Activated CD4-positive, alpha-beta T cell treated with anti-CD3 and anti-CD28 coated beads, Interleukin-2, amount 50 U/mL, for 24 hours (primary cell): ENCODE data around the gene FCN2.

ENCODE experiments used
- DNase-seq, 2 donors: peaks; one replicate each; pipeline ENCODE4 v3.0.0-alpha.2; 2020; ENCODE audit warnings: low read depth in 1 of 2, low spot score in 1 of 2

FCN2 gene

DNA sequence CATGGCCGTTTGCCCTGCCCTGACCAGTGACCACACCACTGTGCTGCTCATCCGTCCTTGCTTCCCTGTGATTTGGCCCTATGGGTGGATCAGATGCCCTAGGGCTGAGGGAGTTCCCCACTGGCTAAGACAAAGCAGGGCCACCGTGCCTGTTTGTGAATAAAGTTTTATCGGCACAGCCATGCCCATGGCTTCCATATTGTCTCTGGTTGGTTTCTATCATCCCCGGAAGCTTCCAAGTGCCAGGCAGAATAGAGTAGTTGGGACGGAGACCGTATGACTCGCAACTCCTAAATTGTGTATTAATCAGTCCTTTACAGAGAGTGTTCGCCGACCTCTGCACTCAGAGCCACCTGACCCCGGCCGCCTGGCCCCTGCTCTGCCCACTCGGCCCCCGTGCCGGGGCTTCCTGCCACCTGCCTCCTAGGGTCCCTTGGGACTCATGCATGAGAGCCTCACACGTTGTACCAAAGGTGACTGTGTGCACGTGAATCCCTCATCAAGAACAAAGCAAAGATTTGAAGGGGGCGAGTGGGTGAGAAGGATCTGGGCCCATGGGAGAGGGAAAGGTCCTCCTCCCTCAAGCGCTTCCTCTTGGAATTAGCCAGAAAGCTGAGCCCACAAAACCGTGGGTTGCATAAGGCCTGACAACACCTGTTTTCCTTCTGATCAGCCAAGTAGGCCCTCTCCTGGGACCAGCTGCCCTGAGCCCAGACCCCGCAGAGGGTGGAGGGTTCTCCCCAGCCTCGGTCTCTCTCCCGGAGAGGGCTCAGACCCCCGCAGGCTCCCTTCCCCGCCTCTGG lies 11.7 kb upstream of the FCN2 start:
- DNase-seq, result no peak

DNA sequence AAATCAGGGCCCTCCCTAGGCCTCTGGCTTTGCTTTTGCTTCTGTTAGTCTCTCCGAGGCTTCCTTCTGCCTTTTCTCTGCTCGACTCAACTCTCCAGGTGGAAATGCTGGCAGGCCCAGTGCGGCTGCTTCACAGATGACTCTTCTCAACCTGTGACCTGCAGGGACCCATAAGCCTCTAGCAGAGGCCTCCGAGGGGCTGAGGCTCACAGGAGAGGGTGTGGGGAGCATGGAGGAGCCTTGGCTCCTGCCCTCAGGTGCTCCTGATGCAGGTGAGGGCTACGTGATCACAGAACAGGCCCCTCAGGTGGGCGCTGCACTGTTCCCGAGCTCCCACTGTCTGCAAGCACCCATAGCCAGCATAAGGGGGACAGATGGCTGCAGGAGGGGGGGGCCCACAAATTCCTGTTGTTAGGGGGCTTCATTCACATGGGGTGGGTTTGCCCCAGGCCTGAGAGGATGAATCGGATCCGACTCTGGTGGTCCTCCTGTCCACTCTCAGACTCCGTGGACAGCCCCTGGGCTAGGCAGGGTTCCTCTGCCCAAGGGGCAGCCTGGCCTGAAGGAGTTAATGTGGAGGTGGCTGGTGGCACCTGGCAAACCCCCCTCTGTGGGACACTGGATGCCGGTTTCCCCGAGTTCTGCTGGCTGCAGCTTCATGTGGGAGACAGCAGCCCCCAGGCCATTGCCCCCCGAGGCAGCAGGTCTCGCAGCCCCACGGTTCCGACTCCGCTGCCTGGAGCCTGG lies 10.9 kb upstream of the FCN2 start:
- DNase-seq, result no peak

DNA sequence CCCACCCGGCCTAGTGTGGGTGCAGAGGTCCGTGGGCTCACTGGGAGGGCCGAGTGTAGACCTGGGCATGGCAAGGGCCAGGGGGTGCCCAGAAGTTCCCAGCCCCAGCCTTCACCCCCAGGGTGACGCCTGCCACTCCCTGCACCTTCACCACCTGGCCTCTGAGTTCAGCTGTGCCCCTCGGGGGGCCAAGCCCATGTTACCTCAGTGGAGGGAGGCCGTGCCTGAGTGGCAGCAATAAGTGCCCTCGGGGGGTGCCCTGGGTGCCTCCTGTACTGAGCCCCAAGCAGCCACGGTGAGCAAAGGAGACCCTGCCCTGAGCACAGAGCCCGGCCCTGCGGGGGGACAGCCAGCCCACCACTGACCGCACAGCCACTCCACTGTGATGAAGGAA lies 10.3 kb upstream of the FCN2 start:
- DNase-seq, result no peak

DNA sequence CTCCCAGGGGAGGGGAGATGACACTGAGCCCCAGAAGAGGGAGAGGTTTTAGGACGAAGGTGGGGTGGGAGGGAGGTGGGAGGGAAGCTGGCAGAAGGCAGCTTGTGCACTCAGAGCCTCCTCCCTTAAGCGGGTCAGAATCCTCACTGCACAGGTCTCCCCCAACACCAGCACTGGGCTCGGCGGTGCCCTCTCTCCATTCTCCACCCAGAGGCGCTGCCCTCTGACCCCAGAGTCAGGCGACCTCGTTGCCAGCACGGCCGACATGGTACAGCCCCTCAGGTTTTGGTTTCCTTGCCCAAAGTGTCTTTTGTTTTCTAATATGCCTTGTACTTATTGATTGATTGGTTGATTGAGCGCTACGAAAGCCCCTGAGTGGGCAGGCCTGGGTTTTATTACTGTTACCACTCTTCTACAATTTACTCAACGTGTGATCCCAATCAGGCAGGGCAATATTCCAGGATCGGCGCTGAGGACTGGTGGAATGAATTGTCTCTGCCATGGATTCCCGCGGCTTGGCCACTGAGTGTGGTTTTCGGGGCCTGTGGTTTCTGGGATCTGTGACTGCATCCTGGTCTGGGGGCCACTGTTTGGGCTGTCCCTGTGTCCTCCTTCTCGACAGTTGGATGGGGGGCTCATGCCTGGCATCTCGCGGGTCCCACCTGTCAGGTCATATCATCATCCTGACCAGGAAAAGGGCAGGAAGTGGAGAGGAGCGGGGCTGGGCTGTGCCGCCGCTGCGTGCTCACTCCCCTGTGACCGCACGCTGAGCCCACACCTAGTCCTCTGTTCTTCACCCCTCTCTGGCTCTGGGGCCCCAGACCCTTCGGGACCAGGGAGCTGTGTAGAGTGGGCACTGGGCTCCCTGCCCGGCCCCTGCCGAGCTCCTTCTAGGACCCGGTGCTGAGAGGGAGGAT lies 9.6 kb upstream of the FCN2 start:
- no peak for DNase-seq

DNA sequence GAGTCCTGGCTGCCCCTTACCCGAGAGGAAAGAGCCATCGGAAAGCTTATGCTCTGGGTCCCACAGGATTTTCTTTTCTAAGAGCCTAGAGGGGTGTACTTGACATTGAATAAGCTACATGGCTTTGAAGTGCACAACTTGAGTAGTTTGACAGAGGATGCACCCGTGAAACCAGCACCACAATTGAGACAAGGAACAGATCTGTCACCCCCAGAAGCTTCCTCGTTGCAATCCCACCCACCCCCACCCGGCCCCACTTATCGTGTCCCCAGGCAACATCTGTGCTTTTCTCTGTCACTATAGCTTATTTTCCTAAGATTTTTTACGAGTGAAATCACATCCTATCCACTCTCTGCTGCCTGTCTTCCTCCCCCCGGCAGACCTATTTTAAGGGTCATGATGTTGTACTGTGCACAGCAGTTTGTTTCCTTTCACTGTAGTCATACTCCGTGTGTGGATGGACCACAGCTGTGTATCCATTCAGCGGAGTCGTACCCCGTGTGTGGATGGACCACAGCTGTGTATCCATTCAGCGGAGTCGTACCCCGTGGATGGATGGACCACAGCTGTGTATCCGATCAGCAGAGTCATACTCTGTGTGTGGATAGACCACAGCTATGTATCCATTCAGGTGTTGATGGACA lies 8.8 kb upstream of the FCN2 start:
- DNase-seq, result no peak

DNA sequence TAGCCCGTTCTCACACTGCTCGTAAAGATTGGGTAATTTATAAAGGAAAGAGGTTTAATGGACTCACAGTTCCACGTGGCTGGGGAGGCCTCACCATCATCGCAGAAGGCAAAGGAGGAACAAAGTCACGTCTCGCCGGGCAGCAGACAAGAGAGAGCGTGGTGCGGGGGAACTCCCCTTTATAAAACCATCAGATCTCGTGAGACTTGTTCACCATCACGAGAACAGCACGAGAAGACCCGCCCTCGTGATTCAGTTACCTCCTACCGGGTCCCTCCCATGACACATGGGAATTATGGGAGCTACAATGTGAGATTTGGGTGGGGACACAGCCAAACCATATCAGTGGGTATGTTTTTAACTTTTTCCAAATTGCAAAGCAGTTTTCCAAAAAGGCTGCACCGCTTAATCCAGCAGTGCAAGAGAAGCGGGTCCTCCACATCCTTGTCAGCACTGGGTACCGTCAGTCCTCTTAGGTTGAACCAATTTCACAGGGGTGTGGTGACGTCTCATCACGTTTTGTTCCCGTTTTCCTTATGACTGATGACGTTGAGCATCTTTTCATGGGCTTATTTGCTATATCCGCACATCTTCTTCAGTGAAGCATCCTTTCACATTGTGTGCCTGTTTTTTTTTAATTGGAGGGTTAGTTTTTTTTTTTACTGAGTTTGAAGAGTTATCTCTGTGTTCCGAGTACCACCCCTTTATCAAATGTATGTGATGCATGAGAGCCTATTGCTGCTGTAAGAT lies 8.0 kb upstream of the FCN2 start:
- no peak for DNase-seq

DNA sequence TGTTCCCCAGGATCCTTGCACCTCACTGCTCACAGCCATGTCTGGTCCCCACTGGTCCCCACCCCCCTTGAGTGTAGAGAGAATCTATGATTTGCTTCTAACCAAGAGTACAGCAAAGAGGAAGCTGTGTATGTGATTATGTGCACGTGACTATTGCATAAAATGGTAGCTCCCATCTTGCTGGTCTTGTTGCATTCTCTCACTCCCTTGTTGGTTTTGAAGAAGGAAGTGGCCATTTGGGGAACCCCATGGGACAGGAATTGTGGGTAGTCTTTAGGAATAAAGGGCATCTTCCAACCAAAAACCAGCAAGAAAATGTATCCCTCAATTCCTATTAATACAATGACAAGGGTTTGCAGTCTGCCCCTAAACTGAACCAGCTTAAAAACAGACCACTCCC lies 5.2 kb upstream of the FCN2 start:
- no peak for DNase-seq

DNA sequence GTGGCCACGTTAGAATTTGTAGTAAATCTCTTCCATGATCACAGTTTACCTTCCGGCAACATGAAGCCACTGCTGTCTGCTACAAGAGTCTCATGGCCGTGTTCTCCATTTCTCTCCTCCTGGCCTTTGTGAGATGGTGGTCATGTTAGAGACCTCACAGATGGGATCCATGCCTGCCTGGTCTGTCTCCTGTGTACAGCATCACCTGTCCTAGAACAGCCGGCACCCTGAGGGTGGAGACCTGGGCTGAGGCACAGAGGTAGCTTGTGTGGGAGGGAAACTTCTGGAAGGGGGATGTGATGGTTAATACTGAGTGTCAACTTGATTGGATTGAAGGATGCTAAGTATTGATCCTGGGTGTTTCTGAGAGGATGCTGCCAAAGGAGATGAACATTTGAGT lies 3.1 kb upstream of the FCN2 start:
- DNase-seq, result no peak

DNA sequence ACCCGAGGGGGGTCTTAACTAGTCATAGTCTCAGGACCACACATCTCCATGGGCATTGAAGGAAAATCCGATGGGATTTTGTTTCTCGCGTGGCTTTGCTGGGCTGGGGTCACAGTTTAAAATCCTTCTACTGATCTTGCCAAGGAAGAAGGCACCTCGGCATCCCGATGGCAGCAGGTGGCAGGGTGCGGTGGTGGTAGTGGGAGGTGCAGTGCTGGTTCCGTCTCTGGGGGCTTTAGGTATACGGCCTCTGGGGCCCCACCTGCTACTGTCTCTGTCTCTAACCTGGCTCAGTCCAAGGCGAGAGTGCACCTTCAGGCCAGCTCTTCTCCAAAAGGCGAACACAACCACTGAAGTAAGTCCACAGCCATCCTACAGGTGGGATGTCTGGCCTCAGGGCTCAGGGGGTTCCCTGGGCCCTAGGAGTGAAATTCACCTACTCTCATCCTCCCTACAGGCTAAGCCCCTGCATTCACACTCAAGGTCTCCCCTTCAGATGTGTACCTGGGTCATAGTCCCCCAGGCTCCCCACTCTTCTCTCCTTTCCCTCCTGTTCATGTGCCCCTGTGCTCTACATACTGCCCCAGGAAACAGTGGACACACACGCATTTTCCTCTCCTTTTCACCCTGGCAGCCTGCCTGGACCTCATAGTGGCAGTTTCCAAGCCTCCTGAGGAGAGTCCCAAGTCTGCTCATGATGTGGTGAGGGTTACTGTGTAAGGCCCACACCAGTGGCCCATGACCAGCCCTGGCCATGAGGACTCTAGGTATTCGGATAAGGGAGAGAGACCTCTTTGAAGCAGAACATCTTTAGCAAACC lies 736 bp upstream of the FCN2 start:
- DNase-seq, result no peak

DNA sequence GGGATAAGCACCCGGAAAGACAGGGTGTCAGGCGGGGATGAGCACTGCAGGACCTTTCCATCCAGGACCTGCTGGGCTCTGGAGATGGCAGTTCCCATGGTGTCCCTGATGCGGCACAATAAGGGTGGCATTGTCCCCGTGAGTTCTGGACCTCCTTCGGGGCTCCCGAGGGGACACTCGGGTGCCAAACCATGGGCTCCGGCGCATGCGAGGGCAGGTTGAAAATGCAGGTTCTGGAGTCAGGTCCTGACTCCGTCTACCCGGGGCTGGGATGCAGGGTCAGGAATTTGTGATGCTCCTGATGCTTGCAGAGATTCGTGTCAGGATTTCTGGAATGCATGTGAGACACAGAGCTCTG lies 682 bp downstream of the FCN2 start:
- DNase-seq, result no peak

DNA sequence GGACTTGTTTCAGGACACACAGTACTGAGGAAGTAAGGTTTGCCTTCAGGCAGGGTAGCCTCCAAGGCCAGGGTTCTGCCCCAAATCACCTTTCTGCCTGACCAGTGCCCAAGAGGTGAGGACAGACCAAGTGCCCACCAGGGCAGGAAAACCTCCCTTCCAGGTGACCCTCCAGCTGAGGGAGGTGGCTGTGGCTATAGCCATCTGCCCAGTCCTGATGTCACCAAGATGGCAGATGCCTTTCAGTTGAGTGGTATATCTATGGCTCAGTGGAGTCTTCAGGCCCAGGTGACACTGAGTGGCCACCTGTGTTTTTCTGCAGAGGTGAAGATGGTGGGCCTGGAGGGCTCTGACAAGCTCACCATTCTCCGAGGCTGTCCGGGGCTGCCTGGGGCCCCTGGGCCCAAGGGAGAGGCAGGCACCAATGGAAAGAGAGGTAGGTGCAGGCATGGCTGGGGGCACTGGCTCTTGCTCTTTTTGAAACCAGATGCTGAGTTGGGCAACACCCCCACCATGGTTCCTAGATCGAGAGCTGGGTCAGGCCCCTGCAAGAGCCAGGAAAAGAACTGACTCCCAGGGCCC lies 1.7 kb downstream of the FCN2 start:
- no peak for DNase-seq

DNA sequence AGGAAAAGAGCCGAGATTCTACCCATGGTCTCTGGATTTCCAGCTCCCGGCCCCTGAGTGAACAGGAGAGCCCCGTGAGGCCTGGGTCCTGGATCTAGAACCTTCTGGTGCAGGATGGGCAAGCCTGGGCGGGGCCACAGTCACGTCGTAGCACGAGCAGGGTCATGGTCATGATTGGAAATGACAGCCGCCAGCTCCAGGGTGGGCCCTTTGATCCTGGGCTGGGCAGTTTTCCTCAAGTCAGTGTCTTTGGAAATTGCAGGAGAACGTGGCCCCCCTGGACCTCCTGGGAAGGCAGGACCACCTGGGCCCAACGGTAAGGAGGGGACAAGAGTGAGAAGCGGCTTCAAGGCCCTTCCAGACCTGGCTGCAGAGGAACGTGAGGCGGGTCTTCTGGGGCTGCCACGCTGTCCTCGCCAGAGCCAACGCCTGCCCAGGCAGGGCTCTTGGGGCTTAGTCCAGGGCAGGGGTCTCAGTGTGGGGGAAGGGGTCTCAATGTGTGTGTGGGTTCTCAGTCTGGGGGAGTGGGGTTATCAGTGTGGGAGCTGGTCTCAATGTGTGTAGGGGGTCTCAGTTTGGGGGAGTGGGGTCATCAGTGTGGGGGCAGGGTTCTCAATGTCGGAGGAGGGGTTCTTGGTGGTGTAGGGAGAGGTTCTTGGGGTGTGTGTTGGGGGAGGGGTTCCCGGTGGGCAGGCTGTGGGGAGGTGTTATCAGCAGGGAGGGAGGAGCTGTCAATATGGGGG lies 2.6 kb downstream of the FCN2 start:
- DNase-seq, result no peak

DNA sequence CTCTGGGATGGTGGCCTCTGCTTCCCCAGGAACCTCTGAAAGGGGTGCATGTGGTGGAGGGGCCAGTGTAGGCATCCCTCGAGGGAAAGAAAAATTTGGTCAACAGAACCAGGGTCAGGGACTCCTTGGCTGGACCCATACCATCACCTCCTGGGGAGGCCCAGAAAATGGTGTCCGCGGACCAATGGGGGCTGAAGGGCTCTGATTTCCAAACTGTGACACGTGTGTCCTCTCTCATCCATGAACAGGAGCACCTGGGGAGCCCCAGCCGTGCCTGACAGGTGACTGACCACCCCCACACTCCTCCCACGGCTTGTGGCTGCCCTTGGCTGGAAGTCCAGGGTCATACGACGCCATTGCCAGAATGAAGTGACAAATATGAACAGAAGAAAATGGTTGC lies 3.9 kb downstream of the FCN2 start:
- no peak for DNase-seq

DNA sequence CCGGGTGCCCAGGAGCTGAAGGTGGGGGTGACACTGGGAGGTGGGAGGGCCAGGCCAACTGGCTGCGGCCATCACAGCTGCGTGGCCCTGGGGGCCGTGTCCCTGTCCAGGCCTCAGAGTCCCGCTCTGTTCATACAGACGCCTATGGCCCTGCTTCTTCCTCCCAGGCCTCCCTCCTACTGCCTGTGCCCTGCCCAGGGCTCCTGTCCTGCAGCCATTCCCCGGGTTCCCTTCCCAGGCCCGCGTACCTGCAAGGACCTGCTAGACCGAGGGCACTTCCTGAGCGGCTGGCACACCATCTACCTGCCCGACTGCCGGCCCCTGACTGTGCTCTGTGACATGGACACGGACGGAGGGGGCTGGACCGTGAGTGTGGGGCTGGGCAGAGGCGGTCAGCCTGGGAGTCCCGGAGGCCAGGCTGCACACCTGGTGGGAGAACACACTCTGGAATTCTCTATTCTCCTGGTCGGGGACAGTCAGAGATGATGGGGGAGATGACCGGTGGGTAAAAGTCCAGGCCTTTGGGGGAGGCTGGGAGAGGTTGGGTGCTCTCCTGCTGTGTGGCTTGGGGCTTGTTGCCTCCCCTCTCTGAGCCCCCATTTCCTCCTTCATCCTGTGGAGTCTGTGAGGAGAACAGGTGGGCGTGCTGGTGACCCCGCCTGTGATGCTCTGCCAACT lies 4.5 kb downstream of the FCN2 start:
- DNase-seq, result no peak

DNA sequence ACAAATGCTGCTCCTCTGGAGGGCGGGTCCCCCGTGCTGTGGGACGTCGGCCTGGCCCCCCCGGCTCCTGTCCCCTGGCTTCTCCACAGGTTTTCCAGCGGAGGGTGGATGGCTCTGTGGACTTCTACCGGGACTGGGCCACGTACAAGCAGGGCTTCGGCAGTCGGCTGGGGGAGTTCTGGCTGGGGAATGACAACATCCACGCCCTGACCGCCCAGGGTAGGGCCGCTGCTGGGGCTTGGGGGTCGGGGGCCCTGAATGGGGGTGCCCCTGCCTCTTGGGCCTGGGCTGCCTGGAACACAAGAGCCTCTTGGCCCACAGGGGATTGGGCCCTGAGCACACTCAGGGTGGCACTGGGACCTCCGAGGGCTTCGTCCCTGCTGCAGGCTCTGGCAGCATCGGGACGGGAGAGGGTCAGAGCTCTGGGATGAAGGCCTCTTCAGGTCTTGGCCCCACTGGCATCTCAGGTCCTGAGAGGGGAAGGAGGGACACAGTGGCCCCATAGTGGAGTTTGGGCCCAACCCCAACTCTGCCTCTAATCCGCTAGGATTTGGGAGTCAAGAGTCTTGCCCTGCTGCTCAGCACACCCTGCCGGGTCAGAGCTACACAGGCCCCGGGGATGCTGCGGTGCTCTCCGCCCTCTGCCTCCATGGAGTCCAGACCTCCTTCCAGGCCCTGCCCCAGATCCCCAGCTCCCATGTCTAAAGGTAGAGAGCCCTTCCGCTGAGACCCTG lies 5.2 kb downstream of the FCN2 start:
- no peak for DNase-seq

DNA sequence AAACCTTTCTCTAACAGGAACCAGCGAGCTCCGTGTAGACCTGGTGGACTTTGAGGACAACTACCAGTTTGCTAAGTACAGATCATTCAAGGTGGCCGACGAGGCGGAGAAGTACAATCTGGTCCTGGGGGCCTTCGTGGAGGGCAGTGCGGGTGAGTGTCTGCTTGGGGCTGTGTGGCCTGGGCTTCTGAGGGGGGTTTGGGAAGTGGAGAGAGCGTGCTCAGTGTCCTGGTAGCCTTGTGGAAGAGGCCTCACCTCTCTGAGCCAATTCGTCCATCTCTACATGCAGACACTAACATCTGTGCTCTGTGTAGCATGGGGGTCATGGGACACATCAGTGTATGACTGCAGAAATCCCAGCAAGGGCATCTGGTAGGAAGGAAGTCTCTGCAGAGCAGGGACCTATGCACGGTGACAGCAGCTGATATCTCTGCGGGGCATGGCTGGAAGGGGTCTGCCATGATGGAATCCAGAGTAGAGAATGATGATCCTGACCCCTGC lies 5.9 kb downstream of the FCN2 start:
- no peak for DNase-seq

DNA sequence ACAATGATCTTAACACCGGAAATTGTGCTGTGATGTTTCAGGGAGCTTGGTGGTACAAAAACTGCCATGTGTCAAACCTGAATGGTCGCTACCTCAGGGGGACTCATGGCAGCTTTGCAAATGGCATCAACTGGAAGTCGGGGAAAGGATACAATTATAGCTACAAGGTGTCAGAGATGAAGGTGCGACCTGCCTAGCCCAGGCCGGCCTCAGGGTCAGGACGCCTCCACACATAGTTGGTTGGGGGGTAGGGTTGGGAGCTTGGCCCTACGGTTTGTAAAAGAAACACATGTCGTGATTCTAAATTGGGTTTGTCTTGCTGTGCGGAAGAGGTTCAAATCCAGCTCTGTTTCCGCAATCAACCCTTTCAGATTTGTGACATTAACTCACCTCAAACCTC lies 6.6 kb downstream of the FCN2 start:
- DNase-seq, result no peak
